Thyroid gland (tissue), 4 donors: ENCODE results near the gene MIP.

Experiments used
- CTCF ChIP-seq, 6 experiments: fragments of 200-600 bp in 3 of 6; fragments of 450-650 bp in 3 of 6; sonication (generic) in 3 of 6; IDR thresholded peaks; one replicate each; pipeline ENCODE4 v1.5.1; 2016 to 2019; ENCODE audit warnings: antibody characterized with exemption in 6 of 6, mild to moderate bottlenecking in 2 of 6, inconsistent platforms in 1 of 6, moderate library complexity in 1 of 6
- POLR2A ChIP-seq, 2 donors: fragments of 450-650 bp; IDR thresholded peaks; one replicate each; pipeline ENCODE4 v1.6.1; 2017; ENCODE audit warnings: antibody characterized with exemption in 2 of 2, mild to moderate bottlenecking in 2 of 2, moderate library complexity in 1 of 2

GRCh38 chr12:56450241-56450640, 4.2 kb downstream of the MIP start:
- no peak for TF ChIP-seq CTCF (IDR thresholded peaks at IDR 0.05)
- no peak for TF ChIP-seq POLR2A (IDR thresholded peaks at IDR 0.05)
